HUES6 (cell line): ENCODE data around the gene MTHFSD.

Experiments
- H3K27ac ChIP-seq: 2 replicates; pipeline ENCODE4 v1.7.0; 2013; ENCODE audit warnings: low read depth, mild to moderate bottlenecking, low read length, inconsistent platforms
- H3K27me3 ChIP-seq: 2 replicates; pipeline ENCODE4 v1.6.1; 2013; ENCODE audit warnings: low read length; ENCODE audit not compliant: control insufficient read depth, insufficient read depth
- H3K36me3 ChIP-seq: 2 replicates; pipeline ENCODE4 v1.6.1; 2013; ENCODE audit warnings: low read length; ENCODE audit not compliant: control insufficient read depth, insufficient read depth
- H3K4me1 ChIP-seq: 2 replicates; pipeline ENCODE4 v1.6.1; 2013; ENCODE audit warnings: low read length; ENCODE audit not compliant: control insufficient read depth, insufficient read depth
- H3K4me3 ChIP-seq: 2 replicates; pipeline ENCODE4 v1.5.1; 2013; ENCODE audit warnings: low read depth, low read length
- H3K9ac ChIP-seq: one replicate; pipeline ENCODE4 v1.6.1; 2013; ENCODE audit warnings: mild to moderate bottlenecking, low read length
- H3K9me3 ChIP-seq: 2 replicates; pipeline ENCODE4 v1.6.1; 2013; ENCODE audit warnings: low read depth, low read length; ENCODE audit not compliant: control insufficient read depth, insufficient read depth

Gene MTHFSD

DNA sequence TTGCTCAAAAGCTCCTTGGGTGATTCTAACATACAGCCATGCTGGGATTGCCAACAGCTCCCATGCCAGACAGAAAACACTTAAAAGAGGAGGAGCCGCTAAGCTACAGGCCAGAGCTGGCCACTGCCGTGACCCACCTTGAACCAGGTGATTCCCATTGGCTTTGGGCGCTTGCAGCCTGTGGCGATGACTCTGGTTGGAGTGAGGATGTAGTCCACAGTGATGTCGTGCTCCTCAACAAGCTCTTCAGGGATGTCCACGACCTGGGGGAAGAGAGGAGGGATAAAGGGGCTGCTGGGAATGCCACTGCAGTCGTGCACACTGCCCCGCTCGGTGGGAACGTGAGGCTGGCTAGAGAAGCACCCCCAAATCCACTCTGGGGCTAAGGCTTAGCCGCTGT is 13.5 kb downstream of the MTHFSD start:
- Histone ChIP-seq H3K4me1 (no peaks in the 10 kb centered on the region), H3K9ac (no peak overlapping the region), H3K27ac (no peak overlapping the region), H3K27me3 (no peaks in the 10 kb centered on the region), H3K9me3 (no peaks in the 10 kb centered on the region), H3K36me3 (peaks cover 61% of the 10 kb centered on the region), H3K4me3 (no peak overlapping the region)

DNA sequence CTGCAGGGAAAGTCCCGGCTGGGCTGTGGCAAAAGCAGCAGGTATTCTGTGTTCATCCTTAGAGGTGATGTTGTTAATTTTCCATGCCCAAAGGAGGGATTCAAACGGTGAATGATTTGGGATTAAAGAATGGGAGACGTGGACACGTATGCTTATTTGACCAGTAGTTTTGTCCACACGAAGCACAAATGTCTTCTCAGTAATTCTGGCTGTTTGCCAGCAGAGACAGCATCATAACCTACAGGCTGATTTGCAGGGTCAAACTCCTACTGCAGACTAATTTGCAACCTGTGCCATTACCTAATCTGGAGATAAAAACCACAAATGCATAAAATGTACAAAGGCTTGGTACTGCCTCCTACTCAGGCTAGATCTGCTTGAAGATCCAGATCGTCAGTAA is 14.1 kb downstream of the MTHFSD start:
- no peaks in the 10 kb centered on the region for H3K4me1 ChIP-seq
- no peaks in the 10 kb centered on the region for H3K9me3 ChIP-seq
- H3K4me3 ChIP-seq: no peak overlapping the region
- peaks cover 60% of the 10 kb centered on the region for H3K36me3 ChIP-seq
- no peaks in the 10 kb centered on the region for H3K27me3 ChIP-seq
- H3K9ac ChIP-seq: no peak overlapping the region
- no peak overlapping the region for H3K27ac ChIP-seq

DNA sequence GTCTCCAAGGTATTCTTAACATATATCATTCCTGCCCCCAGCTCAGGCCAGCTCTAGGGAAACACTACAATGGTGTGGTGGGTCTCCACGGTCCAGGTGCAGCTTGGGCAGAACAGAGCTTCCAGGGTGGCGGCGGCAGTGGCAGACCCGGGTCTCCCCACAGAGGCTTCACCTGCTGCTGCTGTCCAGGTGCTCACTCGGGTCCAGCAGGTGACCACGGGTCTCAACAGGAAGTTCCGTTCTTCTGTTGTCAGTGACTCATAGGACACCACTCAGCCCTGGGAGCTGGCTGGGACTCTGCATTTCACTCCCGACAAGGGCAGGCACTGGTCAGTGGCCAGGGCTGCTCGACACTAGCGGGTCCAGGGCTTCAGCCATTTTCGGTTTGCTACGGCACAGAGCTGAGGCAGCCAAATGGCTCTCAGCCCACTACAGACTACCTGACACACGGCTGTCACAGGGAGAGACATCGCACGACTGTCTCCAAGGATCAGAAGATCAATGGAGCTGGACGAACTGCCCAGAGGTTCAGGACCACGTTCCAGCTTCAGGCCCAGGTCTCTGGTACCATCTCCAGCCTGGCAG is 16.7 kb downstream of the MTHFSD start:
- no peak overlapping the region for H3K27ac ChIP-seq
- peaks cover 55% of the 10 kb centered on the region for H3K36me3 ChIP-seq
- no peak overlapping the region for H3K4me3 ChIP-seq
- no peak overlapping the region for H3K9ac ChIP-seq
- H3K27me3 ChIP-seq: no peaks in the 10 kb centered on the region
- H3K4me1 ChIP-seq: no peaks in the 10 kb centered on the region
- no peaks in the 10 kb centered on the region for H3K9me3 ChIP-seq

DNA sequence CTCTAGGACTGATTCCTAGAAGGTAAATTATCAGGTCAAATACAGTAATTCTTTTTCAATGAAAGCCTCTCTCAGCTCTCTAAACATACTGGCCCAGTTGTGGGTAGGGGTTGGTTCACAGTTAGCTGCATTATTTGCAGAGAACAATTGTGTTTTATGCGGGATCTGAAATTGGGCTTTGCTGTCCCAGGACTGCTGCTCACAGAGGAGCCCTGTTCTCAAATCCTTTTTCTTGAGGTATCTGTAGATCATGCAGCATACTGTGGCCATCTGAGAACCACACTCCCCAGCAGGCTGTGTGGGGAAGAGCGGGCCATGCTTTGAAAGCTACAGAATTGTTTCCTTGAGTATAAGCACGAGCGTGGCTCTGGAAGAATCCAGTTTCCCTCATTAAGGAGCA is 17.5 kb downstream of the MTHFSD start:
- Histone ChIP-seq H3K36me3 (peaks cover 53% of the 10 kb centered on the region), H3K27me3 (no peaks in the 10 kb centered on the region), H3K9me3 (no peaks in the 10 kb centered on the region)

DNA sequence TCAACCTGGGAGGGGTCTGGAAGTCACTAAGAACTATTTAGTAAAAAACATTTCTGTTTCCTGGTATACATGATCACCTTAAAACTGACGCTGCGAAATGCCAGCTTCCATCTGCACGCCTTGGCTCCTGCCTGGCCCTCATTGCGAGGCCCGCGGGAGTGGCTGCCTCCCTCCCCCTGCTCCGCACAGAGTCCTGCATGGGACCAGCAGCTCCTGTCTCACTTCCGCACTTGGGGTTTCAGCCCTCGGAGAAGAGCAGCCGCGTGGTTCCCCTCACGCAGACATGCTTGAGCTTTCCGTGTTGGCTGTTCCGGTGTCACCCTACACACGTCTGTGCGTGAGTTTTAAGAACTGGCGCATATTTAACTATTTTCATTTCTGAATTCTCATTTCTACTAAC is 18.4 kb downstream of the MTHFSD start:
- Histone ChIP-seq H3K9ac (no peak overlapping the region), H3K4me1 (no peaks in the 10 kb centered on the region), H3K36me3 (peaks cover 45% of the 10 kb centered on the region), H3K4me3 (no peak overlapping the region), H3K27me3 (no peaks in the 10 kb centered on the region), H3K9me3 (no peaks in the 10 kb centered on the region), H3K27ac (no peak overlapping the region)

More for the DNA sequence above, 17.5 kb downstream of the MTHFSD start:
- H3K4me3 ChIP-seq: no peak overlapping the region
- no peaks in the 10 kb centered on the region for H3K4me1 ChIP-seq
- H3K27ac ChIP-seq: no peak overlapping the region
- no peak overlapping the region for H3K9ac ChIP-seq

DNA sequence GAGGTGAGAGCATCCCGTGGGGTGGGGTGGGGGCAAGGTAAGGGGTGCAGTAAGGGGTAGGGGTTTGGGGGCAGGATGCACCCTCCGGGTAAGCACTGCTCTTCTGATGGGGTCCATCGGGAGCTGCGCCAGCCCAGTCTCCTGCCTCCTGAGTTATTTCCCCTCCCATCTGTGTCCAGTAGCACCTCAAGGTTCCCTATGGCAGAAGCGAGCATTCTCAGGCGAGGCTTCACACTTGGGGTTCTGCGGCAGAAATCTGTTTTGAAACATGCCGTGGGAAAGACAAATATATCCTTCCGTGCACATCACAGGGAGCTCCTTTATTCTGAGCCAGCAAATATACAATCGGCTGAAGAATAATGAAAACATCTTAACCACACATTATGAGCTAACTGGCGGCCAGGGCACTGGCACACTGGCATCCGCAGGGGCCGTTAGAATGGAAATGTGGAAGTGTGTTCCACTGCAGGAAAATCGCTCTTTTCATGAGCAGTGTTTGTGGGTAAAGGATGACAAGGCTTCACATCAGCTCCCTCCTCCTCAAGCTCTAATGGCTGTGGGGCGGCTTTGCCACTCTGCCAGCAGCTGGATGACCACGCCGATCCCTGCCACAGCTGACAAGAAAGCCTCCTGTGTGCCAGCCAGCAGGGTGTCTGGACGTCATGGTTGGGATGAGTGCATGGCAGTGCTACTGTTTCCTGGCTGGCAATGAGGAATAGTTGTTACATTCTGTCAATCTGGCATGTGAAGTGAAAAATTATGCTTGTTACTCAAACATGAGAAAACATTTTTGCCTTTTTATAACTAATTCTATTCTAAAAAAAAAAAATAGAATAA is 20.0 kb downstream of the MTHFSD start:
- H3K4me3 ChIP-seq: no peak overlapping the region
- no peaks in the 10 kb centered on the region for H3K27me3 ChIP-seq
- no peaks in the 10 kb centered on the region for H3K9me3 ChIP-seq
- H3K36me3 ChIP-seq: peaks cover 29% of the 10 kb centered on the region
- H3K4me1 ChIP-seq: no peaks in the 10 kb centered on the region
- H3K27ac ChIP-seq: no peak overlapping the region
- no peak overlapping the region for H3K9ac ChIP-seq

DNA sequence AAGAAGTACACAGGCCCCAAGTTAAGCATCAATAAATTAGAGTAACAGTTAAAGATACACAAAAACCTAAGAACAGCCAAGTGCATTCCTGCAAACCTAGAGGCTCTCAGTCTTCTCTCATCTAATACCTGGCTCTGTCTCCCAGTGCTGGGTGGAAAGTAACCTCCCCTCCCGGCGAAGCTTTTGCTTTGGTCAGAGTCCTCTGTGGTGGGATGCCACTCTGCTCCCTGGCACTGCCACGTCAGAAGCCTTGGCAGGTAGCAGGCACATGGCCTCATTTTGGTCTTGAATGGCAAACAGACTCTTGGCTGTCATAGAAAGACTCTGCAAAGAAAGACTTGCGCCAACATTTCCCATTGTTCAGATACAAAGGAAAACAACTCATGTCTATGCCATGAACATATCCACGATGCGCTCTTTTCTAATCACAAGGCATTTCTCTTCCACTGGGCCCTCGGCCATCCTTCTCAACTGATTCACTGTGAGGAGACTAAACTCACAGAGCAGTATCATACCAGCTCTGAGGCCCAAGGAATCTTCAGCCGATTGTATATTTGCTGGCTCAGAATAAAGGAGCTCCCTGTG is 21.2 kb downstream of the MTHFSD start:
- H3K27me3 ChIP-seq: no peaks in the 10 kb centered on the region
- no peak overlapping the region for H3K9ac ChIP-seq
- peaks cover 19% of the 10 kb centered on the region for H3K36me3 ChIP-seq

DNA sequence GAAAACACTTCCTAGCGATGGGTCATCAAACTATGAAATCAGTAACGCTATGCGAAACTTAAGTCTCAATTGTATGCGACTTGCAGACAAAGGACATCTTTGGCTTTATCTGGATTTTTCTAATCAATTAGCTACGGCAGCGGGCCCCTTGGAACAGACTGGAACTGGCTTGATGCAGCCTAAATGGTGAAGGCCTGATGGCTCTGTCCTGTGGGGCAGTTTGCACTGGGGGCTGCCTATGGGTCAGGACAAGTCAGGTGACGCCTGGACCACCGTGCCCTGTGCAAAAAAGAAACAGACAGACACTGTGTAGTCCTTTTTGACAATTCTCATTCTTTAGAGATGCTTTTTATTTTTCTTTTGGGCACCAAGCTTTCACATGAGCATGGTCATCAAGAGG is 22.0 kb downstream of the MTHFSD start:
- H3K4me3 ChIP-seq: no peak overlapping the region
- H3K27ac ChIP-seq: no peak overlapping the region
- H3K9me3 ChIP-seq: no peaks in the 10 kb centered on the region
- H3K4me1 ChIP-seq: no peaks in the 10 kb centered on the region
- no peaks in the 10 kb centered on the region for H3K27me3 ChIP-seq
- no peak overlapping the region for H3K9ac ChIP-seq
- H3K36me3 ChIP-seq: peaks cover 12% of the 10 kb centered on the region

More for the DNA sequence above, 21.2 kb downstream of the MTHFSD start:
- Histone ChIP-seq H3K4me3 (no peak overlapping the region), H3K4me1 (no peaks in the 10 kb centered on the region), H3K9me3 (no peaks in the 10 kb centered on the region), H3K27ac (no peak overlapping the region)

DNA sequence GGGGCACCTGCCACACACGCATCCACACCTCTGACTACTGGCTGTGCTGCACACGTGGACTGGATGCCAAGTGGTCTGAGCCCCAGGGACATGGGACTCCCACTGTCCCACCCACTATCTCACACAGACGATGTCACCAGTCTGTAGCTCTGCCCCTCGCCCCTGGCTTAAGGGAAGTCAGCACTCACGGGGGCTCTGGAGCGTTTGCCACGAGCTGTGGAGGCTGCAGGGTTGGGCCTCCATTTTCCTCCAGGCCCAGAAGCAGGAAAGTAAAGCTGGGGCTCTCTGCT is 22.6 kb downstream of the MTHFSD start:
- Histone ChIP-seq H3K27ac (no peak overlapping the region), H3K36me3 (peaks cover 6% of the 10 kb centered on the region), H3K9me3 (no peaks in the 10 kb centered on the region), H3K27me3 (no peaks in the 10 kb centered on the region), H3K4me1 (no peaks in the 10 kb centered on the region), H3K9ac (no peak overlapping the region), H3K4me3 (no peak overlapping the region)

DNA sequence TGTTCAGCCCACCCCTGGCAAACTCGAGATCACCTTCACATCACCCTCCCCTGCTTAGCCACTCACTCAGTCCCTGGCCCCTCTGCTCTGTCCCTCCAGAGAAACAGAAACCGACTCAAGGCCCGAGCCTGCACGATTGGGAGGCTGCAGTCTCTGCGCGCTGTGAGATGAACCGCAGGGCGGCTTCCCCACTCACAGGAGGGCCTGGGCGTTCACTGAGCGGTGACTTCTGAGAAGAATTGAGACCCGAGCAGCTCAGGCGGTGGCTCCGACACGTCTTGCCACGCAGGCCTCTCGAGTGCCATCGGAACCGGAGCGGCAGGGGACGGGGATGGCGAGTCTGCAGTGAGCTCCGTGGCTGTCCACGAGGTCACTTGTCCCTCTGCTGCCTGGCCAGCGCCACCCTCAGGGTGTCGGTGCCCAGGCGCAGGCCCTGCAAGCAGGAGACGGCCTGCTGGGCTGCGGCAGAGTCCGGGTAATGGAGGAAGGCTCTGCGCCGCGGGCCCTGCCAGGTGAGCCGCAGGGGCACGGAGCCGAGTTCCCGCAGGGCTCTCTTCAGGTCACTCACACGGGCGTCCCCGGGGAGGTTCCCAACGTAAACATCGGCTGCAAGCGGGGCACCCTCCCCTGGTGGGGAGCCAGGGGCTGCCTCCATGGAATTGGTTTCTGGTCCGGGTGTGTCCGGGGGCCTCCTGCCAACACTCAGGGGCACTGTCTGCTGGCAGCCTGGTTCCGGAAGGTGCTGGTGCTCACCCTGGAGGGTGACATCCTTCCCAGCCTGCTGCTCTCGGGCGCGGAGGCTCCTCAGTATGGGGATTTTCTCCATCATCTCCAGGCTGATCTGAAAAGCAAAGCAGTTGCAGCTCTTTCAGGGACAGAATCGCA is 23.2 kb downstream of the MTHFSD start:
- Histone ChIP-seq H3K27me3 (no peaks in the 10 kb centered on the region), H3K27ac (no peak overlapping the region), H3K9me3 (no peaks in the 10 kb centered on the region), H3K9ac (no peak overlapping the region), H3K4me3 (no peak overlapping the region), H3K4me1 (no peaks in the 10 kb centered on the region), H3K36me3 (peaks cover 3% of the 10 kb centered on the region; the same call in 1 of the 2 replicates)

DNA sequence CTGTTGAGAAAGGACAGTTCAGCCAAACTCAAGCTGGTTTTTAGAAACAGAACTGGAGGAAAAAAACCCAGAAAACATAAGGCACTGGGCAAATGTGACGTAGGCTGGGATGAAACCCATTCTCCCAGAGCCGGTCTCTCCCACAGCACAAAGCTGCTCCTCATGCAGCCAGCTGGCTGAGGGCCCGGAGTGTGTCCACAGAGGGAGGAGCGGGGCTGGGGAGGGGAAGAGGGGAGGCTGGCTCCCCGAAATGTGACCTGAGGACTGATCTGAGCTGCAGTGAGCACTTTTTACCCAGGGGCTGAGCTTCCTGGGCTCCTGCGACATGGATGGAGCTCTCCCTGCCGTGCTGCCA is 23.9 kb downstream of the MTHFSD start:
- Histone ChIP-seq H3K9me3 (no peaks in the 10 kb centered on the region), H3K27ac (no peak overlapping the region), H3K9ac (no peak overlapping the region)

More for the DNA sequence above, 23.9 kb downstream of the MTHFSD start:
- Histone ChIP-seq H3K27me3 (no peaks in the 10 kb centered on the region), H3K4me1 (no peaks in the 10 kb centered on the region), H3K36me3 (peaks cover 3% of the 10 kb centered on the region; the same call in 1 of the 2 replicates), H3K4me3 (no peak overlapping the region)
